ENCODE results near the gene PALLD.

Gene PALLD

GRCh38 chr4:168527560-168527959 is 30.7 kb downstream of the PALLD start:
- Histone ChIP-seq H3K4me3 (no peak overlapping the region), H3K9me3 (replicated peaks in 1 of 11) (no peaks in the 10 kb centered on the region), H3K27me3 (no peaks in the 10 kb centered on the region), H3K4me1 (peaks cover 0 to 12% (median 0%) of the 10 kb centered on the region in 10 experiments; a peak in 6 of 20 replicates), H3K4me2 (no peak overlapping the region), H4K20me1 (no peaks in the 10 kb centered on the region), H3K9ac (no peak overlapping the region), H3K27ac (no peak overlapping the region), H3K36me3 (no peaks in the 10 kb centered on the region)
- TF ChIP-seq Cebpa-rat (IDR thresholded peaks at IDR 0.05): no peak

DNA sequence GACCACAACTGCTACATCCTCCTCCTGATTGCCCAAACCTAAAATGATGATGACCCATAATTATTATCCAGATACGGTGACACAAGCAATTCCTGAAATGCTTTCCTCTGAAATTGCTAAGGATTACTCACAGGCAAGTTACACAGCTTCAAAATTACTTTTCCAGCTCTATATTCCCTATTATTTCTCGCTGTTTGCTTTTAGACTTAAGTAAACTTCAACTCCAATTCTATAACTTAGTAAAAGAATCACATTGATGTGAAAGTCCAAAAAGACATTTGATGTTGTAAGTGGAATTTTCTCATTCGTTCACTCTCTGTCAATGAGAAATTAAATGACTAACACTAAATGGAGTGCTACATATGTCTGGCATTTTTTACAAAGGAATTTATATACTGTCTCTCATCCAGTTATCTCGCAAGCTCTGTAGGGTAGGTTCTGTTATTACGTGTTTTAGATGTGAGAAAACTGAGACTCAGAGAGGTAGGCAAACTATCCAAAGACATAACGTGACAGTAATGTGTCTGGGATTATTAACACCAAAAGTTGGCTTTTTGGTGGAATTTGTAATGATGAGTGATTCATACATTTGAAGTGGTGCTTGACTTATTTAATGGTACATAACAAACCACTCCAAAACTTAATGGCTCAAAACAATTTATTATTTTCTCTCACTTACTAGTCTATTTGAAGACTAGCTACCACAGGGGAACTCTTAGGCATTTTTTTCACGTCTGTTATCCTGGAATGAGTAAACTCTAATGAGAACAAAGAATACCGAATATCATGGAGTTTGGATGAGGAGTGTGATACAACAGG is 31.5 kb downstream of the PALLD start:
- no peaks in the 10 kb centered on the region for H3K27me3 ChIP-seq
- H3K36me3 ChIP-seq: no peaks in the 10 kb centered on the region
- no peaks in the 10 kb centered on the region for H4K20me1 ChIP-seq
- H3K9me3 ChIP-seq (replicated peaks in 1 of 11): no peaks in the 10 kb centered on the region
- no peak overlapping the region for H3K4me3 ChIP-seq
- peaks cover 0 to 12% (median 0%) of the 10 kb centered on the region in 10 experiments; a peak in 6 of 20 replicates for H3K4me1 ChIP-seq
- TF ChIP-seq Cebpa-rat (IDR thresholded peaks at IDR 0.05): no peak
- H3K27ac ChIP-seq: no peak overlapping the region
- no peak overlapping the region for H3K9ac ChIP-seq
- H3K4me2 ChIP-seq: no peak overlapping the region

DNA sequence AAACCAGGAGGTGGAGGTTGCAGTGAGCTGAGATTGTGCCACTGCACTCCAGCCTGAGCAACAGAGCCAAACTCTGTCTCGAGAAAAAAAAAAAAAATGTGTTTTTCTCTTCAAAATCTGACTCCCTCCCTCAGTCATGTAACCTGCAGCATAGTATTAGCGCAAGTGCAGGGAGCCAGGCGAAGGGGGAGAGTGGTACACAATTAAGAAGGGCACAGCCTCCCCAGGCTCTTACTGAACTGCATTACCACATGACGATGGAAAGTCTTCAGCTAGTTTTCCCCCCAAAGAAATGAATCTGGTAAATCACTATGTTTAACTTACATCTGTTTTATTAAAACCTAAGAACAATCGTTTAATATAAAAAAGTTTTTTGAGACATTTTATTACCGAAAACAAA is 32.4 kb downstream of the PALLD start:
- H3K9ac ChIP-seq: no peak overlapping the region
- no peak for TF ChIP-seq Cebpa-rat (IDR thresholded peaks at IDR 0.05)
- H3K9me3 ChIP-seq (replicated peaks in 1 of 11): no peaks in the 10 kb centered on the region
- no peak overlapping the region for H3K4me3 ChIP-seq
- no peaks in the 10 kb centered on the region for H4K20me1 ChIP-seq
- H3K36me3 ChIP-seq: no peaks in the 10 kb centered on the region
- no peaks in the 10 kb centered on the region for H3K27me3 ChIP-seq
- no peak overlapping the region for H3K4me2 ChIP-seq
- no peak overlapping the region for H3K27ac ChIP-seq
- H3K4me1 ChIP-seq: peaks cover 0 to 3% (median 0%) of the 10 kb centered on the region in 10 experiments; a peak in 6 of 20 replicates

GRCh38 chr4:168531305-168531704 is 34.5 kb downstream of the PALLD start:
- Histone ChIP-seq H3K4me3 (no peak overlapping the region), H3K27ac (no peak overlapping the region), H3K36me3 (no peaks in the 10 kb centered on the region), H3K27me3 (no peaks in the 10 kb centered on the region), H3K9me3 (replicated peaks in 1 of 11) (no peaks in the 10 kb centered on the region), H3K4me1 (no peaks in the 10 kb centered on the region), H4K20me1 (no peaks in the 10 kb centered on the region), H3K4me2 (no peak overlapping the region), H3K9ac (no peak overlapping the region)
- no peak for TF ChIP-seq Cebpa-rat (IDR thresholded peaks at IDR 0.05)

GRCh38 chr4:168534535-168534934 is 37.7 kb downstream of the PALLD start:
- Histone ChIP-seq H4K20me1 (no peaks in the 10 kb centered on the region), H3K36me3 (no peaks in the 10 kb centered on the region), H3K4me3 (no peak overlapping the region), H3K4me2 (no peak overlapping the region), H3K4me1 (no peaks in the 10 kb centered on the region), H3K9me3 (replicated peaks in 1 of 11) (no peaks in the 10 kb centered on the region), H3K9ac (no peak overlapping the region), H3K27me3 (no peaks in the 10 kb centered on the region), H3K27ac (no peak overlapping the region)
- TF ChIP-seq Cebpa-rat (IDR thresholded peaks at IDR 0.05): no peak

GRCh38 chr4:168535689-168536088 is 38.8 kb downstream of the PALLD start:
- H3K27me3 ChIP-seq: no peaks in the 10 kb centered on the region
- no peak overlapping the region for H3K9ac ChIP-seq
- H3K27ac ChIP-seq: no peak overlapping the region
- no peak for TF ChIP-seq Cebpa-rat (IDR thresholded peaks at IDR 0.05)
- H3K9me3 ChIP-seq (replicated peaks in 1 of 11): no peaks in the 10 kb centered on the region
- no peaks in the 10 kb centered on the region for H3K36me3 ChIP-seq
- no peak overlapping the region for H3K4me3 ChIP-seq
- no peak overlapping the region for H3K4me2 ChIP-seq
- no peaks in the 10 kb centered on the region for H3K4me1 ChIP-seq
- H4K20me1 ChIP-seq: no peaks in the 10 kb centered on the region

- H3K9me3 ChIP-seq (replicated peaks in 1 of 11): no peaks in the 10 kb centered on the region
- H3K36me3 ChIP-seq: no peaks in the 10 kb centered on the region
- H3K4me3 ChIP-seq: no peak overlapping the region
- H4K20me1 ChIP-seq: no peaks in the 10 kb centered on the region
- no peak overlapping the region for H3K27ac ChIP-seq
- H3K4me1 ChIP-seq: no peaks in the 10 kb centered on the region
- no peaks in the 10 kb centered on the region for H3K27me3 ChIP-seq
- no peak overlapping the region for H3K4me2 ChIP-seq
- TF ChIP-seq Cebpa-rat (IDR thresholded peaks at IDR 0.05): no peak
- H3K9ac ChIP-seq: no peak overlapping the region
Observed at GRCh38 chr4:168536448-168536847, 39.6 kb downstream of the PALLD start.

GRCh38 chr4:168537086-168537485 is 40.2 kb downstream of the PALLD start:
- no peaks in the 10 kb centered on the region for H3K36me3 ChIP-seq
- no peaks in the 10 kb centered on the region for H3K9me3 ChIP-seq (replicated peaks in 1 of 11)
- no peak overlapping the region for H3K4me2 ChIP-seq
- TF ChIP-seq Cebpa-rat (IDR thresholded peaks at IDR 0.05): no peak
- no peaks in the 10 kb centered on the region for H4K20me1 ChIP-seq
- no peak overlapping the region for H3K9ac ChIP-seq
- no peak overlapping the region for H3K4me3 ChIP-seq
- no peaks in the 10 kb centered on the region for H3K4me1 ChIP-seq
- no peaks in the 10 kb centered on the region for H3K27me3 ChIP-seq
- no peak overlapping the region for H3K27ac ChIP-seq

DNA sequence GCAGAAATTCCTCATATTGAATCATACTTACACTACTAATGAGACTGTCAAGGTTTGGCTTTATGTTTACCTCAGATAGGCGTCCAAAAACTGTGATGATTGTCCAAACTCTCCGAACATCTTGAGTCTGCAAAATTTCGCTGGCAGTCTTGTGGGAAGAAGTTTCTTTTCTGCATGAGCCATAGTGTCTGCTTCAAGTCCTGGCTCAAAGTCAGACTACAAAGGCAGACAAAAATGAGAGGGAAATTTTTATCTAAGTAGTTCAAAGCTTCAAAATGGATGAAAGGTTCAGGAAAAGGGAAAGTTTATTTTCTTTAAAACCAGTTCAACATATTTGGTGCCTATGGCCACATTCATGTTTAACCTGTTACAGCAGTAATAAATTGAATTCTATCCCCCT is 40.7 kb downstream of the PALLD start:
- no peaks in the 10 kb centered on the region for H3K9me3 ChIP-seq (replicated peaks in 1 of 11)
- no peaks in the 10 kb centered on the region for H3K27me3 ChIP-seq
- H4K20me1 ChIP-seq: no peaks in the 10 kb centered on the region
- no peak overlapping the region for H3K4me2 ChIP-seq
- no peaks in the 10 kb centered on the region for H3K4me1 ChIP-seq
- TF ChIP-seq Cebpa-rat (IDR thresholded peaks at IDR 0.05): no peak
- no peak overlapping the region for H3K9ac ChIP-seq
- H3K36me3 ChIP-seq: no peaks in the 10 kb centered on the region
- no peak overlapping the region for H3K27ac ChIP-seq
- H3K4me3 ChIP-seq: no peak overlapping the region

DNA sequence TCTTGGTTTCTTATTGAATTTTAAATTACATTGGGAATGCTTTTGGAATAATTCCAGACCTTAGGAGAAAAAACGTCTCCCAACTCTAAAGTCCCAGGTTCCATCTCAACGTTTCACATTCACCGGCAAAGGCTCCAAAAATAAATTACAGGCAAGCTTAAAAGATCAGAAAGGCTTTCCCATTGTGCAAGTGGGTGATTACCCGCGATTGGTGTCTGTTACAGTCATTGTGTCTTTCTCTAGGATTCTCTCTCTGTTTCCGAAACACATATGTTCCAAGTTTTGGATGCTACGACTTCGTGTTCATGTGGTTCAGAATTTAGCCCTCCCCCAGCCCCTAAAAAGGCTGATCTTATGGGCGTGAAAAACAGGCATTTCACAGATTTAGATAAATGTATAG is 41.8 kb downstream of the PALLD start:
- no peak overlapping the region for H3K4me3 ChIP-seq
- no peaks in the 10 kb centered on the region for H3K36me3 ChIP-seq
- TF ChIP-seq Cebpa-rat (IDR thresholded peaks at IDR 0.05): no peak
- no peak overlapping the region for H3K27ac ChIP-seq
- H3K9ac ChIP-seq: no peak overlapping the region
- no peak overlapping the region for H3K4me2 ChIP-seq
- H3K27me3 ChIP-seq: no peaks in the 10 kb centered on the region
- H4K20me1 ChIP-seq: no peaks in the 10 kb centered on the region
- H3K4me1 ChIP-seq: no peaks in the 10 kb centered on the region
- no peaks in the 10 kb centered on the region for H3K9me3 ChIP-seq (replicated peaks in 1 of 11)

Data from BLaER1 treated with 17β-estradiol and CSF1 and Interleukin-3, amounts not matched to agents 10 nM and 100 nM (cell line).